ENCODE data around the gene MTF1.
"Not testable (repeated sequence)": the region's sequence is repeated elsewhere in the genome, so short reads cannot be mapped to it uniquely, and the experiment has no call there.

MTF1 gene

DNA sequence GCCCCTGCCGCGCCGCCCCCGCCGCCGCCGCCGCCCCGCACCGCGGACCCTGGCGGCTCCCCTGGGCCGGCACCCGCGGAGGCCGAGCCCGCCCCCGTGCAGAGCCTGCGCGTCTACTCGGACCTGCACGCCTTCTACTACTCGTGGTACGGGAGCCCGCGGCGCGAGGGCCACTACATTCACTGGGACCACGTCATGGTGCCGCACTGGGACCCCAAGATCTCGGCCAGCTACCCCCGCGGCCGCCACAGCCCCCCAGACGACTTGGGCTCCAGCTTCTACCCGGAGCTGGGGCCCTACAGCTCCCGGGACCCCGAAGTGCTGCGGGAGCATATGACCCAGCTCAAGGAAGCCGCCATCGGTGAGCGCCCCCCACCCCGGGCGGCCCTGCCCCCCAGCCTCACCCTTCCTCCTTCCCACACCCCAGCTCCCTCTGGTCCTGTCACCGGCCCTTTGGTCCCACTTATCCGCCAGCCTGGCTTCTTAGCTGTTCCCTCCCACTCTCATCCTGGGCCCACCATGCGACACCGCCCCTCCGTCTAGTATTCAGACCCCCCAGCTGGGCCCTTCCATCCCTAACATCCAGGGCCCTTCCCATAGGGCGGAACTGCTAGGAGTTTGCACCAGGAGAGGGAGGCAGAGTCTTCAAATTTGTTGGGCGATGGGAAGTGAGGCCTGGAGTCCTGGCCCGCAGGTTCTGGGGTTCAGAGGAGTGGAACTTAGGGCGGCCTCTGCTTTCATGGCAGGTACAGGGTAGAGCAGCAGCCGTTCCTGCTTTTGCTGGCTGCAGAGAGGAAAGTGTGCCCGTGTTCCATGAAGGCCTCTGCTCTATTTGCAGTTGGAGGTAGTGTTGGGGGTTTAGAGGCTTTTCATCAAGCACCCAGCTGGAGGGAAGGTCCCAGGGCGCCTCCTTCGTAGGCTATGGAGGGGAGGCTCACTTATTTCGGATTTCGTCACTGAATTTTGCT is 64.7 kb downstream of the MTF1 start:
- no peak for DNase-seq (ENCODE audit: low read depth in 2 of 2, low spot score in 1 of 2)

DNA sequence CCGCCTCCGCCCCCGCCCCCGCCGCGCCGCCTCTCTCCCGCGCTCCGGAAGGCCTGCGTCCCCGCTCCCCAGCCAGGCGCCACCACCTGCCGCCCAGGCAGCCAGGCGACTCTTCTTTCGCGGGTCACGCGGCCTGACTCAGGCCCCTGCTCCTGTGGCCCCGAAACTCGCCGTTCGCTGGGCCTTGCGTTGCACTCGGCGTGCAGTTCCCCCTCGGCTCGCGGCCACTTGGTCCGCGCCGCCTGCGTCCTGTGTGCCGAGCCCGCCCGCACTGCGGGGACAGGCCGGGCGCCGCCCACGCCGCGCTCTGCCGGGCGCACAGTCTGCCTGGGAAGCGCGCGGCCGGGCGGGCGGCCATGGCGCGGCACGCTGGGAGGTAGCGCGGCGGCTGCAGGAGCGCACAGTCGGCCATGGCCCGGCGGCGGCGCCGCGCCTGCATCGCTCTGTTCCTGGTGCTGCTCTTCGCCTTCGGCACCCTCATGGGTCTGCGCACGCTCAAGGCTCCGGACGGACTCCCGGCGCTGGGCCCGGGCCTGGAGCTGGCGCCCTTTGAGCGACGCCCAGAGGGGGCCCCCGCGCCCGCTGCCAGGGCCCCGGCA is 65.5 kb downstream of the MTF1 start, which contains the start of gene MANEAL:
Gene MANEAL (plus strand): TSS at position 75 of the 599 bp plus-strand sequence. CDS start 336 bp downstream, at position 411.
- DNase-seq (ENCODE audit: low read depth in 2 of 2, low spot score in 1 of 2): no peak

DNA sequence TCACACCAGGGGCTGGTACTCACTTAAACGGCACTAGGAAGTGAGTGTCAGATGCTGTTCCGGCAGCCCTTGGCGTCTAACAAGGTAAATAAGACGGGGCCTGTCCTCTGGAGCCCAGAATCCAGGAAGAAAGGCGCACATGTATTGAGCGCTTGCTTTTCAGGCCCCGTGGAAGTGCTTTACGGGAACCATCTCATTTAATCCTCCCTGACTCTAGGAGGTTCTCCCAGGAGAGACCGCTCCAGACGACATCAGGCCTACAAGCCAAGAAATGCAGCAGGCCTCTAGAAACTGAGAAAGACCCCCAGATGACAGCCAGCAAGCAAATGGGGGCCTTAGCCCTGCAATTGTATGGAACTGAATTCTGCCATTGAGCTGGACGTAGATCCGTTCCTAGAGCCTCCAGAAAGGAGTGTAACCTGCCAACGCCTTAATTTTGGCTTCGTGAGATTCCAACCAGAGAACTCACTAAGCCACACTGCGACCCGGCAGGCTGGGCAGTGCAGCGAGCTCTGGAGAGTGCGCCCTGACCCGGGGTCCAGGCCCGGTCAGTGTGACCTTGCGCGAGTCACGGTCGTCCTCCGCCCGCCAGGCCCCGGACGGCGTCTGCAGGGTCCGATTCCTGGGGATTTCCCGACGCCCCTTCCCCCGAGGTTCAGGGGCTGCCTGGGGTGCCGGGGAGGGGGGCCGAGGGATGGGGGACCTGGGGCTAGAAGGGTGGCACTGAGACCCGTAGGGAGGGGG is 66.3 kb downstream of the MTF1 start:
- DNase-seq (ENCODE audit: low read depth in 2 of 2, low spot score in 1 of 2): no peak

DNA sequence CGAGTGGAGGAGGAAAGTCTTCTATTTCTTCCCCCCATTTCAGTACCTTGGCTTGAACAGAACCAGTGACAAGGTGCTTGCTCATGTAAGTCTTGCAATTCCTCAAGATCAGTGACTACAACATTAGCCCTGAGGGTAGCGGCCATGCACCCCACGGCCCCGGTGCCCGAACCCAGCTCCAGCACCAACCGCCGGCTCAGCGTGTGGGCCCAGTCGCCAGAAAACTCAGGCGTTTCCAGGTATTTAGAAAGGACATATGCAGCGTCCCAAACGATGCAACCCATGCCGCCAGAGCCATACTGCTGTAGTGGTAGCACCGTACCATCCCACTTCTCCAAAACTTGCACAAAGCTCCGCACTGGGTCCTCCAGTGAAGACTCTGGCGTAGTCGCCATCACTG is 76.9 kb downstream of the MTF1 start:
- no peak for DNase-seq (ENCODE audit: low read depth in 2 of 2, low spot score in 1 of 2)

DNA sequence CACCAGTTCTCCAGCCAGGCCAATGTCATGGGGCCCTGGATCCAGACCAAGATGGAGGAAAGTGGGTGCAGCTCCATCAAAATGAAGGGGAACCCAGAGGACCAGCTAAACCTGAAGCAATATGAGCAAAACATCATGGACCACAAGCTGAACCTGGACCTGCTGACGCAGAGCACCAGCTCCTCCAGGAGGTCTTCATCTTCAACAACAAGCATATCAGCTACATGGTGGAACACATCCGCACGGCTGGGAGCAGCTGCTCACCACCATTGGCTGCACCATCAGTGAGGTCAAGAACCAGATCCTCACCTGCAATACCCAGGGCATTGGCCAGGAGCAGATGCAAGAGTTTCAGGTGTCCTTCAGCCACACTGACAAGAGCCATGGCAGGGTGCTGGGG is 80.7 kb downstream of the MTF1 start:
- no peak for DNase-seq (ENCODE audit: low read depth in 2 of 2, low spot score in 1 of 2)

DNA sequence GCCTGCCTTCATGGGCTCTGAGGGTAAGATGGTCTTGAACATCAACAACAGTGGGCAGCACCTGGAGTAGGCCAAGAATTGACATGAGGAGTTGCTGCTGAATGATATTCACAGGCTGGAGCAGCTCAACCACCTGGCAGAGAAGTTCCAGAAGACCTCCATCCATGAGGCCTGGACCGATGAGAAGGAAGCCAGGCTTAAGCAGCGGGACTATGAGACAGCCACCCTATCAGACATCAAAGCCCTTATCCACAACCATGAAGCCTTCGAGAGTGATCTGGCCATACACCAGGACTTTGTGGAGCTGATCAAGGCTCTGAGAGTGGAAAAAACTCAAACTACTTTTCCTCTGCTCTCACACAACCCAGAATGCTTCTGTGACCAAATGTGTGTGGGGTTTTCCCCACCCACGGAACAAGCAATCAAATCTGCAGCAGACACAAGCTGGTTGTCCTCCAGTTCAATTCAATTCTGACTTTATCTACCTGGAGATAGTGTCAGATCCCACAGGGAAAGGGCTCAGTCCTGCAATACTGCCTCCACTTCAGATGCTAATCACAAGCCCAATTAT is 82.4 kb downstream of the MTF1 start:
- DNase-seq (ENCODE audit: low read depth in 2 of 2, low spot score in 1 of 2): no peak

DNA sequence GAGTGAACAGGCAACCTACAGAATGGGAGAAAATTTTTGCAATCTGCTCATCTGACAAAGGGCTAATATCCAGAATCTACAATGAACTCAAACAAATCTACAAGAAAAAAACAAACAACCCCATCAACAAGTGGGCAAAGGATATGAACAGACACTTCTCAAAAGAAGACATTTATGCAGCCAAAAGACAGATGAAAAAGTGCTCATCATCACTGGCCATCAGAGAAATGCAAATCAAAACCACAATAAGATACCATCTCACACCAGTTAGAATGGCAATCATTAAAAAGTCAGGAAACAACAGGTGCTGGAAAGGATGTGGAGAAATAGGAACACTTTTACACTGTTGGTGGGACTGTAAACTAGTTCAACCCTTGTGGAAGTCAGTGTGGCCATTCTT is 88.0 kb downstream of the MTF1 start:
- not testable (repeated sequence) for DNase-seq (ENCODE audit: low read depth in 2 of 2, low spot score in 1 of 2)

DNA sequence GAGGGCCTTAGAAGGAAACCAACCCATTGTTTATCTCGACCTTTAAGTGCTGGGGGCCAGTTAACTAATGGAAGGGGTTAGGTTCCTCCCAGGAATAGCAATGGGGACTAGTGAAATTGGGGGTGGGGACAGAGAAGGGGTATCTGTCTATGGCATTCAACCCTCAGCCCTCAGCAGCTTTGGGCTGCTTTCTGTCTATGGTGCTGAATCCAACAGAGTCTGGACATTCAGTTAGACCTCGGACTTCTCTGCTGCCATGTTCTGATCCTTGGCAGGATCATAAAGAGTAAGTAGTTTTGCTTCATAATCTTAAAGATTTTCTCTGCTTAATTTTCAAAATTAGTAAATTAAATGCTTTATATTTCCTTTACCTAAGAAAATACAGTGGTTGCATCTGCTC is 91.9 kb downstream of the MTF1 start:
- DNase-seq (ENCODE audit: low read depth in 2 of 2, low spot score in 1 of 2): no peak

DNA sequence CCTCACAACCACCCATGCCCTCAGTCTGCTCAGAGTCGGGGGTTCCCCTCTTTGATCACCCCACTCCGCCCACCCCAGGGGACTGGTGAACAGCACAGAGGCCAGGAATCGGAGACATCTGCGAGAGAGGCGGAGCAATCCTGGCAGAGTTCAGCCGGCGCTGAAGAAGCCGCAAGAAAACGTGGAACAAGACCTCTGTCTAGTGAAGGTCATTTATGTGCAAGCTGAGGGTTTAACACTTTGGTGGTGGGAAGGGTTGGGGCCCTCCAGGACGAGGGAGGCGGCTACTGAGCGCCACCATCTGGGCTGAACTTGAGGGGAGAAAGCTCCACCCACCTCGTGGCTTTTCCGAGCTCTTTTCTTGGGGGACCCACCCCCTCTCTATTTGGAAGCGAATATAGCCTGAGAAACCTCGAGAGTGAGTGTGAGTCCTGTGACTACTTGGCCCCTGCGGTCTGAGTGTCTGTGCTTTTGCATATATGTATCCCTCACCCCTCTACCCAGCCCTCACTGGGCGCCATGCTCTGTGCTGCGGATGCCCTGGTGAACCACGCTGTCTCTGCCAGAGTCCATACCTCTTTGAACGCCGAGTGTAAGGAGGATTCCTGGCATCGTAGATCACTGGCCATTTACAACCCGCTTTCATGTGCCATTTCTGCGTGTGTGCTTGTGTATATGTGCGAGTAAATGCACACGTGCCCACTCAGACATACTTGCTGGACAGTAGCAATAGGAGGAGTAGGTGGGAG is 93.3 kb downstream of the MTF1 start:
- no peak for DNase-seq (ENCODE audit: low read depth in 2 of 2, low spot score in 1 of 2)

DNA sequence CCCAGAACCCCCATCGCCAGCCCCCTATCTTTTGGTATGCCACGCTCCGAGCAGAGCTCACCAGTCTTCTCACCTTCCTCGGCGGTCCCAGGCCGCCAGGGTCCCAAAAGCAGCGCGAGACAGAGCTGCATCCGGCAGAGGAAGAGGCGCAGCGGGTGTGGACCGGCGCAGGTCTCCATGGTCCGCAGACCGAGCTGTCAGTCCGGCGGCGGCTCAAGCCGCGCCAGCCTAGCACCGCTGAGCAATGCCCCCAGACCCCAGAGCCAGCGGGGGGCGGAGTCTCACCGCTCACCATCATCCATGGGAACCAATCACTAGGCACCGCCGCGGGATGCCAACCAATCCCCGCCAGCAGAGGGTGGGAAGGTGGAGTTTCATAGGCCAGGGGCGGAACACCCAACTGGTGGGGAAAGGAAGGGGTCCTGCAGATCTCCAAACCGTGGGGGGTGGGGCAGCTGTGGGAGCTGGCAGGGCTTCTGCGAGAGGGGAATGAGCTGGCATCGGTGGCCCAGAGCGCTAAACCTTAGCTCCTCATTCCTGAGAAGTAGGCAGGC is 94.4 kb downstream of the MTF1 start, which contains the start of gene EPHA10:
Gene EPHA10 (minus strand): TSS at position 233 of the 554 bp plus-strand sequence. CDS start 54 bp downstream, at position 179.
- no peak for DNase-seq (ENCODE audit: low read depth in 2 of 2, low spot score in 1 of 2)

DNA sequence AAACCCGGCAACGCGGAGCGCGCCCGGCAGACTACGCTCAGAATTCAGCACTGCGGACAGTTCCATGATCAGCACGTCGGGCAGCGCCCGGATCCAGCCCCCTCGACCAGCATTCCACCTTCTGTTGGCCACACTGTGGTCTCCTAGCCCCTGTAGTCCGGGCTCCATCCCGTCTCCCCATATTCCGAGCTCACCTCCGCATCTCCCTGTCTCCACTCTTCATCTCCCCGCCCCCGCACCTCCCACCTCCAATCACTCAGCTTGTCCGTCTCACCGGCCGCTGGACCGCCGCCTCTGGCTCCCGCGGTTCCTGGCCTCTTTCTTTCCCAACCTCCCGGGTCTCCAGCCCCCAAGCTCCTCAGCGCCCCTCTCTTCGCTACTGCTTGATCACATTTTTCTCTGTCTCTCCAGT is 95.0 kb downstream of the MTF1 start:
- peak in 1 of 2 donors; percentile 3 for DNase-seq (ENCODE audit: low read depth in 2 of 2, low spot score in 1 of 2)

DNA sequence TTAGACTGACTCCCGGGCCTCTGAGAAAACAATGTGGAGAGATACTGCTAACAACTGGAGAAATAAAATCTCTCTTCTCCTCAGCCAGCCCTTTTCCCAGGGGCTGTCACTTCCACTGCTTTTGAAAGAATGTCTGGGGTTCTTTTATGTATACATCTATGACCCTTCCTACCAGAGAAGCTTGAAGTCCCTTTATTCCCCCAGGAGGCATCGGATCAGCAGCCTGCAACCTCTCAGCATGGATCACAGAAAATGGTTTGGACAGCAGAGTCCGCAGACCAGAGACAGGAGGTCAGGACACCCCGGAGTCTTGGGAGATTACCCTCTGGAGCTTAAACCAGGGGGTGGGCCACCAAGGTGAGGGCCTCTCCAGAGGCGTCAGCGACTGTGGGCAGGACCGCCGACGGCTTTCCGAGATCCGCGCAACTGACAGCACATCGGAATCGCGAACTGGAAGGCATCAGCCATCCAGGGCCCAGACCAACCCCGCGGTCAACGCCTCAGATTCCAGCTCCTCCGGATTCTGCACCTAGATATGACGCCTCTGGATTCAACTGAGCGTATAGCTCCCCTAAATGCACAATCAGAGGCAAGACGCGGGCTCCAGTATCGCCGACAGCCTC is 95.5 kb downstream of the MTF1 start:
- DNase-seq (ENCODE audit: low read depth in 2 of 2, low spot score in 1 of 2): no peak

DNA sequence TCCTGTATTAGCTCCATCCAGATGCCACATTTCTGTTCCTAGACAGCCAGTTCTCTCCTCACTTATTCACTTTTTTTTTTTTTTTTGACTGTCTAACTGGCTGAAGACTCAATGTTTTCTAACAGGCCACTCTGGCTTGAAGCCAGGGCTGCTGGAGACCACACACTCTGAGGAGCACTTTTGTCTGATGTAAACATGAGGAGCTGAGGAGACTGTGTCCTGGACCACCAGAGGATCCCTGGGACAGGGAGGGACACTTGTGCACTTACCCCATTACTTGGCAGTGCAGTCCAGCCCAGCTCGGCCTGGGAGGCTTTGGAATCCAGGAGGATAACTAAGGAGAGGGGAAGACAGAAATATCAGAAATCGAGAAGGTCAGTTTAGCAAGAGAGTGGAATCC is 96.9 kb downstream of the MTF1 start:
- no peak for DNase-seq (ENCODE audit: low read depth in 2 of 2, low spot score in 1 of 2)

DNA sequence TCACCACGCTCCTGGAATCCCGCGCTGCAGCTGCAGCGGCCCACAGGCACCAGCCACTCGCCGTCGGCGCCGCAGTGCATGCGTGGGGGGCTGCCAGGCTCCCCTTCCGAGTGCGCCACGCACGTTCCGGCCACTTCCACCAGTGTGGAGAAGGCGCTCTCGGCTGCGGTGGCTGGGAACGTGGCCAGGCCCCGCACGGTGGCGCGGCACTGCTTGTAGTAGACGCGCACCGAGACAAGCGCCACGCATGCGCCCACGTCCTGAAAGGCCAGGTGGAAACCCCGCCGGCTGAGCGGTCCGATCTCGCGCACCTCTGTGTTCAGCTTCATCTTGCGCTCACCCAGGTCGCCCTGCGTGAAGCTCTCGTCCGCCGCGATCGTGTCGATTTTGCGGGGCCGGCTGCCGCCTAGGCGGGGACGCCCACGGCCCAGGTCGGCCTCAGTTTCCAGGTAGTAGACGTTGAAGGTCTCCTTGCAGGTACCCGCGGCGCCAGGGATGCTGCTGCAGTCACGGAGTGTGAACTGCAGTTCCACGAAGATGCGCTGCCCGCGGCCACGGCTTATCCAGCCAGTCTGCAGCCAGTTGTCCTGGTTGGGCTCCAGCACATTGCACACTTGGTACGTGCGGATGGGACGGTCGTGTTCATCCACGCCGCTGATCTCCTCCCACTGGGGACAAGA is 97.8 kb downstream of the MTF1 start:
- no peak for DNase-seq (ENCODE audit: low read depth in 2 of 2, low spot score in 1 of 2)

Data from stimulated activated CD8-positive, alpha-beta memory T cell treated with anti-CD3 and anti-CD28 coated beads, Interleukin-4, amount 100 ng/mL, for 4 hours (primary cell).